GM19372 (cell line): Measurements from ENCODE around the gene CDYL.

Experiments used
- ATAC-seq: cut with Tn5 transposase; IDR thresholded peaks from one replicate; pipeline ENCODE4 v1.9.1; 2021; ENCODE audit warnings: mild to moderate bottlenecking, low read depth, moderate library complexity; ENCODE audit not compliant: unreplicated experiment

CDYL gene

DNA sequence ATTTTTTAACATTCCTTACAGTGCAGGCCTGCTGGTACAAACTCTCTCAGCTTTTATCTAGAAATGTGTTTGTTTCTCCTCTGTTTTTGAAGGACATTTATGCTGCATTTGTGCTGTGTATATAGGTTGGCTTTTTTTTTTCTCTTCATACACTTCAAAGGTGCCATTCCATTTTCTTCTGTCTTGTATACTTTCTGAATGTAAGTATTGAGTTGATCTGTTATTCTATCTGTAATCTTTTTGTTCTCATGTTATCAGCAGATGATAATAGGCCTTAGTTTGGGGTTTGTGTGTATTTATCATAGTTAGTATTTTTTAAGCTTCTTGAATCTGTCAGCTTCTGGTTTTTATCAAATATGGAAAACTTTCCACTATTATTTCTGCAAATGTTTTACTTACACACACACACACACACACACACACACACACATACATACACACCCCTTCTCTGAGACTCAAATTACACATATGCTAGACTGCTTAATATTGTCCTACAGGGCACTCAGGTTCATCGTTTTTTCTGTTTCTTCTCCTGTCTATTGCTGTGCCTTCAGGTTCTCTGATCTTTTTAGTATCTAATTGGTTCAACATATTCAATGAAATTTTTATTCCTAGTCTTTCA, 153.0 kb downstream of the CDYL start:
- ATAC-seq: no peak

DNA sequence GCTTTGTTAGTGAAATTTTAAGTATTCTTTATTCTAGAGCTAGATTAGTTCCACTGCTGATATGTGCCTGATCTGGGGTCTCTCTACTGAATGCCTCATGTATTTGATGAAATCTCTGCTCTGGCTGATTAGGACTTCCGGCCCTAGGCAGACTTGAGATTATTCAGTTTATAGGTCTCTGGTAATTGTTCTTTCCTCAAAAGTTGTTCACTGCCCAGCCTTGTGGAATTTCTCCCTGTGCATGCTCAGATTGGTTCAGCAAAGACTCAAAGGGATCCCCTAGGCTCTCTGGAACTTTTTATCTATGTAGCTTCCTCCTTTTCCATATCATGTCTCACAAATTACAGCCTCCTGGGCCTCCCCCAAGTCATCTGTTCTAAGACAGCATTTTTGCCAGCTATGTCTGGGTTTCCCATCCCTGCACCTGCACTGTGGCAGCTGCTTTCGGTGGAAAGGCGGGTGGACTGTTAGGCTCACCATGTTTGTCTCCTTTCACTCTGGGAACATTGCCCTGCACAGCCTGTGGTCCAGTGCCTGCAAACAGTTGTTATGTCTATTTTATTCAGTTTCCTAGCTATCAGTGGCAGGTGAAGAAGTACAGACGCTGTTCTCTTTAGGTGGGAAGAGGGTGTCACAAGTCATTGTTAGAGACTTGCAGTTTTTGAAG, 154.0 kb downstream of the CDYL start:
- no peak for ATAC-seq

DNA sequence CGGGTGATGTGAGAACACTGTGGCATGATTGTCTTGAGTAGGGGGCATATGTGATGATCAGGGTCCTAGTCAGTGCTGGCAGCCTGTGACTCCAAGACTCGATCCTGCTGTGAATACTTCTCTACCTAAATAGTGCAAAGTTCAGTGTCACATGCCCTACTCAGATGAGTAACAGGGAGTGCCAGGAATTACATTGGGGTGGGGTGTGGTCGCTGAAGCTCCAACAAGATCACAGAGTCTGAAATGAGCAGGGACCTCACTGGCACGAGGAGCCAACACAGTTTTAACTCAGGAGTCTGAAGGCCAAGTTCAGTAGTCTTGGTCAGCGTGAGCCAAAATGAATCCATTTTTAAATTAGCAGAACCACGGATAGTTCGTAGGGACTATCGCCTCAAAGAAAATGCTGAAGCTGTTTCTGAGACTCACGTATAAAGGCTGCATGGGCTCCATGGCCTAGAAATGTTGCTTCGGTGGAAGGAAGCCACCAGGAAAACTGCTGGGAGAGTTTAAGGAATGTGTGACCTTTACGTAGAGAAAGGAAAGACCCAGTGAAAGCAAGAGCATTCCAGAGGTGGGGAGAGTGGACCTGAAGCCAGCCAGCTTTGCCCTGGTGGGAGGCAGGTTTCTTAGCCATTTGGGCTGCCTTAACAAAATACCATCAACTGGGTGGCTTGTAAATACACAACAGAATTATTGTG, 155.5 kb downstream of the CDYL start:
- no peak for ATAC-seq

DNA sequence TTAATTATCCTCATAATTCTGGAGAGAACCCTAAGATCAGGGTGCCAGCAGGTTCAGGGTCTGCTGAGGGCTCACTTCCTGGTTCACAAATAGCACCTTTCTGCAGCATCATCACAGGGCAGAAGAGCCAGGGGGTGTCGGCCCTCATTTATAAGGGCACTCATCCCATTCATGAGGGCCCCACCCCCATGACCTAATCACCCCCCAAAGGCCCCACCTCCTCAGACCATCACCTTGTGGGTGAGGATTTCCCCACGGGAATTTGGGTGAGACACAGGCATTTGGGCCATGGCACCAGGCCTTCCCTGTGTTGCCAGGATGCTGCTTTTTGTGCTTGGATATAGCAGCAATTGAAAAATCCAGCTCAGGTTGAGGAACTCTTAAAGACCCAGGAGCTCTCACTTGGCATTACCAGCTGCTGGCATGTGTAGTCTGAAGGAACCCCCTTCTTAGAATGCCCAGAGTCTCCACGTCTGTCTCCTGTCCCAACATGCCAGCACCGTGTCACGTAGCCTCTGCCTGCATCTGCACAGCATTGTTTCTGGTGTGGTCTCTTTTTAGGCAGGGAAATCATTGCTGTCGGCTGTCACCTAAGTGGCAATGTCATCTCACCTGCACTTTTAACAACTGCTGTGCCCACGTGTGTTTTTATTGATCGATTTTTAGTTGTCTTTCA, 156.2 kb downstream of the CDYL start:
- ATAC-seq: no peak

DNA sequence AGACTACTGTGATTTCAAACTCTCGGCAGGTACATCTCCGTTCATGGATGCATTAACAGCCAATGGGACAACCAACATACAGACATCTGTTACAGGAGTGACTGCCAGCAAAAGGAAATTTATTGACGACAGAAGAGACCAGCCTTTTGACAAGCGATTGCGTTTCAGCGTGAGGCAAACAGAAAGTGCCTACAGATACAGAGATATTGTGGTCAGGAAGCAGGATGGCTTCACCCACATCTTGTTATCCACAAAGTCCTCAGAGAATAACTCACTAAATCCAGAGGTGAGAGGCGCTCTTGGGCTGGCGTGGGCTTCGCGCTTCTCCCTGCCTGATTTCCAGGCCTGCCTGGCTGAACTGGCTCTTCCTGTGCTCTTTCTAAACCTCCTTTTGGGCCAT, 159.3 kb downstream of the CDYL start:
- ATAC-seq: no peak

DNA sequence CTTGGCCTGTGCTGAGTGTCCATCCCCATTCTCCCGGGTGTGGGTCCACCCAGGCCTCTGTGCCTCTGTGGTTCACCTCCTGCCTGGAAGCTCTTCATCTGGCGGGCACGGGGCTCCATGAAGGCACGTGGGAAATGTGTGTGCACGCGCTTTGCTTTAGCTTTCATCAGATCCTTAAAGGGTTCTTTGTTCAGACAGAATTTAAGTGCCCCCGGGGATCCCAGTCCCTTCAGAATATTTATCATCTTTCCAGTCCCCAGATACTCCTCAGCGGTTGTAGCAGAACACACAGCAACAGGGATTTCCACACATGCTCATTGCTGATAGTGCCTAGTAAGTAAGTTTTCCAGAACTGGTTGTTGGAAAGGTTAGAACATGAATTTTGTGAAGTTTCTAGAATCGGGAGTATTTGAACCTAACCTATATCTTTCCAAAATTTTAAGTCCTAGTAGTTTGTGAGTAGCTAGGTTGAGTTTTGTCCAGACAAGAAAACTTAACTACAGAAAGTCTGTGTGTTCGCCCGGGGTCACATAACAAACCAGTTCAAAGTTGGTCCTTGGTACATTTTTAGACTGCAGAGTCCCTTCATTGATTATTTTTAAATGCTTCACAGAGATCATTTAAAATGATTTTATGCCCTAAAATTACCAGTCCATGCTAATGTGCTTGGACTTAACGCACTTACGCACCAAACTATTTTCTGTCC, 159.9 kb downstream of the CDYL start:
- ATAC-seq: no peak

DNA sequence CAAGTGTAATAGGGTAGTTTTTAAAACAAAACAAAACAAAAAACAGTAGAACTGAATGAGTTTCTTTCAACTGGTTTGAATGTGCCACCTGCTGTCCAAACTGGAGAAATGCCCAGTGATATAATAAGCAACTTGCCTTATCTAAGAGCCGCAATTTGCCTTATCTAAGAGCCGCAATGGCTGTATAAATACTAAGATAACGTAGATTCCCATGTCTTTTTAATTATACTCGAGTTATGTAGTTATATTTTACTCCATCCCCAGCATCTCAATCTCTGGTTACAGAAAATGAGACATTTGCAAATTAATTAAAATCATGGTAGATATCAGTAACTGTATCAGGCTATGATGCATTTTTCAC, 160.5 kb downstream of the CDYL start:
- ATAC-seq: no peak

DNA sequence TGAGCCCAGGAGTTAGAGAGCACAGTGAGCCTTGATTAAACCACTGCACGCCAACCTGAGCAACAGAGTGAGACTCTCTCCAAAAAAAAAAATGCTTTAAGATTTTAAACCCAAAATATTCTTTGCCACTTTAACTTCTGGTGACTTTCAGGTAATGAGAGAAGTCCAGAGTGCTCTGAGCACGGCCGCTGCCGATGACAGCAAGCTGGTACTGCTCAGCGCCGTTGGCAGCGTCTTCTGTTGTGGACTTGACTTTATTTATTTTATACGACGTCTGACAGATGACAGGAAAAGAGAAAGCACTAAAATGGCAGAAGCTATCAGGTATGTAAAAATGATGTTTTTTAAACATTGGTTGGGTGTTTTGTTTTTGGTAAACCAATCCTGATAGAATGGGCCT, 161.2 kb downstream of the CDYL start:
- no peak for ATAC-seq

DNA sequence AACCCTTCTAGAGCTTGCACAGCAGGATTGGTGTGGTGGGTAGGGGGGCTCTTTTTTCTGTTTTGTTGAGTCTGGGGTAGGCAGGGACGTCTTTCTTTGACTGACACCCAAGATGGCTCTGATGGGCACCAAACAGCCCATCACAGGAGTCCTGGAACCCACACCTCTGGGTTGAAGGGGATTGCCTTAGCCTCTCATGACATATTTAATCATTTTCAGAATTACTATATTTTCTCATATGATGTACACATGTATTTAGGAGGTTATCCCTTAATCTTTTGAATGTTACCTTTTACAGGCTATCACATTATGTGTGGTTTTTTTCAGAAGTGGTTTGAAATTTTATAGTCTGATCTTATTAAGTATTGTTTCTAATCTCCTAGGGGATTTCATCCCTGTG, 163.0 kb downstream of the CDYL start:
- ATAC-seq: no peak

DNA sequence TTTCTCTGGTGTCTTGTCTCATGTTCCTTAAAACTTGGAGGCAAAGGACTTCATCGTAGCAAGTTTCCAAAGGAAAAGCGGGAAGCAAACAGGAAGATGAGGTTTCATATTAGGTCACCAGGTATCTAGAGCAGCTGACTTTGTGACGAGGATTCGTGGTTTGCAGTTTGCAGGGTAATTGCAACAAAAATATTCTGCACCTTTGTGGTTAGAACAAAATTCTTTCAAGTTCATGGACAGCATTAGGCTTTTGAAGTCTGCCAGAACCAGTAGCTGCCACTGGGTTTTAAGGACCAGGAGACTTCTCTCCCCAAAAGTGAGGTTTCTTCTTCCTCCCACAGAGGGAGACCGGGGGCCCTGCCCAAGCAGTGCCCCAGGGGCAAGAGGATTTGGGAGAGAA, 164.2 kb downstream of the CDYL start:
- no peak for ATAC-seq

DNA sequence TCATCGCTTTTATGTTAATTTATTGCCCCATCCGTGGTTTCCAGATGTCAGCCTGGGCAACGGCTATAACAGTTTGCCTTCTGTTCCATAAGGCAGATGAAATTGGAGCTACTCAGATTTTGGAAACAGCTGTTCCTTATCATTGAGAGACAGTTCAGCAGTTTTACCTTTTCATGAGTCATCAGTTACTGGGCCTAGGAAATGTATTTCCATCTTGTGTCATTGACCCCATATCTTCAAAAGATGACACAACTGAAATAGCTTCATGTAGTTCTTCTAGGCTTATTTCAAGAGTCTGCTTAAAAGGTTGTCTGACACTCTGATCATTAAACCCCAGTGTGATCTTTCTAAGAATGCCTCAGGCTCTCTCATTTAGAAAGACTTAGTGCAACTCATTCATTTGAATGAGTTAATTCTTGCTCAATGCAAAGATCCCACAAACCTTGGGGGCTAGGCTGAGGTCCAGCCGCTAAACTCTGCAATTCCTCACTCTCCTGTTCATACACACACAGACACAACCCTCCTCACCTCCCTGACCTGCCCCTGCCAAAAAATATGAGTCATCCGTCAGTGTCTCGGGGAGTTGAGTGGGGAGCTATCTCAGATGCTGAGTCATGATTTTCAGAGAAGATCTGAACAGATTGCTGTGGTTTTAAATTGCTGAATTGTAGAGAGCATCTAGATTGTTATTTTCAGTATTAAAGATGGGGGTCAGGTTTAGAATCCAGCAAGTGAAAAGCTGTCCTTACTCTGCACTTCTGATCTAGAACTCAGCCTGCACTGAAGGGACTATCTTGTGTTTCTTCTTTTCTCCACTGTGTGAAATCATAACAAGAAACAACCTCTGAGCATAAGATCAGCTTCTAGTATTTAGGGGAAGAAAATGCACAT, 165.8 kb downstream of the CDYL start:
- ATAC-seq: no peak

DNA sequence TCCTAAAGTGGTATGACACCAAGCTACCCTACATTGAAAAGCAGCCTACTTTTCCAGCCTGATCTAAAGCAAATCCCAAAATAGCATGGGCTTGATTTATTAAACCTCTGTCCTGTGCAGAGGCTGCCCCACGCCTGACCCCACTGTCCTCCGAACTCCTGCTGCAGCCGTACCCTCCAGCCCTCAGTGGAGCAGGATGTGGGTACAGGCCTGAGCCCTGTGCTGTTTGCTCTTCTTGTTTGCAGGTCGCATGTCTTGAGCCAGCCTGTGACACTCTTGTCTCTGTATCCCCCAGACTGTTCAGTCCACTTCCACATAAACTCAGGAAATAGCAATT, 166.4 kb downstream of the CDYL start:
- ATAC-seq: no peak

DNA sequence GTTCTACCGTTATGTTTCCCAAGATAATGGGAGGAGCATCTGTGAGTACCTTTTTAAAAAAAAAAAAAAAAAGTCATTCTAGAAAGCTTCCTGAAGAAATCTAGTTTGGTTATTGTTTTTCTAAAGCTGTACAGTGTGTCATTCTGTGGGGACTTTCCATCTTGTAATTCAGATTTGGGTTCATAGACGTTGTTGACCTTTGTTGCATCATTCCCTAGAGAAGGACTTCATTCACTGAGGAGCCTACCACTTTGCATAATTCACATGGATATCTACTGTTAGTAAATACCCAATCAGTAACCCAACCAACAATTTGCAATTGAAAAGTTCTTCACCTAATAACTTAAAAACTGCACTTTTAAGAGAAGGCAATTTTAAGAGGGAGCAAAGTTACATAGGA, 167.5 kb downstream of the CDYL start:
- no peak for ATAC-seq

DNA sequence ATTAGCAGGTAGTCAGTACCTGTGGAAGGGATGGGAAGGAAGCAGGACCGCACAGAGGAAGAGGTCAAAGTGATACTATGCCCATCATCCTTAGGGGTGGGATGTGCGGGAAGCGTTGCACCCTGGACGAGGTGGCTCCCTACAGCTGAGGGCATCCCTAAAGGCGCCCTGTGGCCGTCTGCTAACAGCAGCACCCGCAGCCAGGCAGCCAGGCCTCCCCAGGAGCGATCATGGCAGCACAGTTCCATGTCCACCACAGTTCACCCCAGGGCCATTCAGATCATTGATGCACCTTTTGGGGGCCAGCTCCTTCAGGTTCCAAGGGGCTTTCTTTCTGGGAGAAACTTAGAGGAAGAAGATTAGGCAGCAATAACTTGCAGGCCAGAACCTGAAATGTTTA, 168.1 kb downstream of the CDYL start:
- ATAC-seq: no peak

DNA sequence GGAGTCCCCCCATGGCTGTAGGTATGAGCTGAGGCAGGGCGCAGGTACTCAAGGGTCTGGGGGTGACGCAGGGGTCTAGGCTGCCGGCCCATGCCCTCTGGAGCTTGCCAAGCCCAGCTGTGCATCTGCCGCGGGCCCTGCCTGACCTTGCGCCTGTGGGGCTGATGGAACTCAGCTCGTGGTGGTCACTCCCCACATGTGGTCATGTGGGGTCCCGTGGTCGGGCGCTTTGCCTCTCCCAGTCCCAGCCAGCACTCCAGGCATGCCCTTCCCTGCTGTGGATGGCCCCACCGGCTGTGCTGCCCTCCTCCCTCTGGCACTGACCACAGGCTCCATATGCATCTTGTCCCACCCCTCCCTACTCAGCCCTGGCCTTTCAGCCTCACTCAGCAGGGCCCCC, 170.3 kb downstream of the CDYL start:
- no peak for ATAC-seq

DNA sequence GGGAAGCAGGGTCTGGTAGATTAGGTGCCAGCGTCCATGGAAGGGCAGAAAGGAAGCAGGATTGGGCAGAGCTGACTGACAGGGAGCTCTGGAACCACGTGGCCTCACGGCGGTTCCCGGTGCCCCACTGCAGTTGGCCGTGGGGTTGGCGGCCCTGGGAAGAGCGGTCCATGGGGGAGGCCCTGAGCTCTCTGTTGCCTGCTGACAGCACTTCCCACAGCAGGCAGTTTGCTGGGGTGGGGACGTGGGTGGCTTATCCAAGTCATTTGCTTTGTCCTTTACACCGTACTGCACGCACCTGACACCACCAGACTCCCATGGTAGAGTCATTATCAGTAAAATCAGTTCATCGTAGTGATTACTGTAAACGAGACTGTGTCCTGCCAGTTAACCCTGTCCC, 171.5 kb downstream of the CDYL start:
- ATAC-seq: no peak

DNA sequence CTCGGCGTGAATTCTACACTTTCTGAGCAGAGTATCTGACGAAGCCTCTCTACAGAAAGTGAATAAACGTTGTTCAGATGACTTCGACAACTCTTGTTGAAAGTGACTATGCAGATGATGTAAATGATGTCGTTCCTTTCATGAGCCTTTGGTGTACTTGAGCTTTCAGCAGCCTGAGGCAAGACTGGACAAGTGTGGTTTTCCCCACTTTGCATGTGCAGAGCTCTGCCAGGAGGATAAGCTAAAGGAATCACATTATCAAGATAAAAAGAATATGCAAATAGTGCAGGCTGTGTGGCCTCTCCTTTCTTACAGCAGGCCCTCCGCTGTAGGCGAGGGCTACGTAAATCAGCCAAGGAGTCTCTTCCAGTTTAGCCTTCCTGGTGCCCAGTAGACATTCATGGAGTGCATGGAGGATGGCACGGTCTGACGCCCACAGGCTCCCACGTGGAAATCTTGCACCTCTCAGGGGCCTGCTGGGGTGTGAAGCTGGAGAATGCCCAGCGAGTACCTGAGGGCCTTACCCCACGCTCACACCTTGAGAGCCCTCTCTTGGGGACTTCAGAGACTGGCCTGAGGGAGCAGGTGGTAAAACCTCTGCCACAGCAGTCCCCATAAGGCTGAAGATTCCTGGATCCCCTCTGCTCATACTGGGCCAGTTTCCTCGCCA, 172.7 kb downstream of the CDYL start:
- ATAC-seq: no peak

DNA sequence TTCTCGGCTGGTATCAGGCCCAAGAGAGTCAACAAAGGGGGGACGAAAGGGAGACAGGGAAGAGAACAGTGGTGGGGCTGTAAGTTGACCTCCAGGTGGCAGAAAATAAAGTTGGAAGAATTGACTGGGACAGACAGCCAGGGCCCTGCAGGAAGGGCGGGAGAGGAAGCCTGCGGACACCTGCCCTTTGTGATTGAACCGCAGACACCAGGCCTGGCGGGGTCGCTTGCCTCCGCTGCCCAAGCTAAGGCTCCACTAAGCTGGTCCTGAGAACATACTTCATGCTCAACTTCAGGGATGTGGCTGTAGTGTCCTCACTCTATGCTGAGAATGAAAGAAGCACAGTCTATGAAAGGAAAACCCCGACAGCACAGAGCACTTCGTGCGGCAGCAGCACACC, 173.9 kb downstream of the CDYL start:
- ATAC-seq: no peak

DNA sequence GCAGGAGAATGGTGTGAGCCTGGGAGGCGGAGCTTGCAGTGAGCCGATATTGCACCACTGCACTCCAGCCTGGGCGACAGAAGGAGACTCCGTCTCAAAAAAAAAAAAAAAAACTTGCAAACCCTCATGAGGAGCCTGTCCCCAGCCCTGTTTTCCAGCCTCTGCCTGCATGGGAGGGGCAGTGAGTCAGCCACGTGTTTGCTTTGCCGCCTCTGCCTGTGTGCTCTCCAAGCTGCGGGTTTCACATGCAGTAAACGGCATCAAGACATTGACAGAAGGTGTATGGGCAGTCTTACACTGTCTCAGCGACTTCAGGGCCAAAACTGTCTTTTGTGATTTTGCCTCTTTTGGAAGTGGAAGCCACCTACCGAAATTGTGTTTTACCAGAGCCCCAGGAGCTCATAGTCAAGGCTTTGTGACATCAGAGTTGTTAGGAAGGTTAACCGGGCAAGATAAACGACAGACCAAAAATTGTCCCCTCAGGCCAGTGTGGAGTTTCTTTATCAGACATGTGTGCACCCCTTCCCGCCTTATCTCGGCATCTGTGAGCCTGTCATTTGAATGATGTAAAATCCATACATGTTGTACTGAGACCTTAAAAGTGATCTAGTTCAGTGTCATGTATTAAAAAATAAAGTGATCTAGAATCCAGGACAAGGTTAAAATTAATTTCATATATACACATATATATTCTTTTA, 174.8 kb downstream of the CDYL start:
- no peak for ATAC-seq
